SK-N-MC (cell line): ENCODE data around the gene SLC1A2.

ENCODE experiments used
- EZH2 ChIP-seq: fragments of 200-600 bp; sonication (generic); IDR thresholded peaks from one replicate; pipeline ENCODE4 v1.6.1; 2017; ENCODE audit warnings: antibody characterized with exemption
- FOXP2 ChIP-seq: optimal IDR thresholded peaks from 2 replicates; pipeline ENCODE3; 2011; ENCODE audit warnings: mild to moderate bottlenecking, moderate library complexity; ENCODE audit not compliant: insufficient read depth; ENCODE audit errors: extremely low read length, control extremely low read depth
- POLR2AphosphoS5 ChIP-seq: IDR thresholded peaks from 2 replicates; pipeline ENCODE4 v1.6.1; 2012; ENCODE audit warnings: mild to moderate bottlenecking, low read depth, low read length, borderline replicate concordance

DNA sequence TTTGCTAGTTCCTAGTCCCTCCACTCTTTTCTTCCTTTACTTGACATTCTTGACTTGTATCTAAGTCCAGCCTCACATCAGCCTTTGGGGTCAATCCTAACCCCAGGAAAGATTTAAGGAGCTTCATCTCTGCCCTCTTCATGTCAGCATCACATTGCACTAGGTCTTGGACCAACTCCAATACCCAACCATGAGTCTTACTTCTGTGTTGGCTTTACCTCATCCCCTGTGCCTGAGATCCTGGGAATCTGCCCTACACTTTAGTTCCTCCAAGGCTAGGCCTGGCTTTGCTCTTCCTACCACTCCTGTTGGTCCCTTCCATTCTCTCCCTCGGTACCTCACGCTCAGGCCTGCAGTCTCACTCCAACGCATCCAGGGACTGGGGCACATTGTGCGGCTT lies 117.0 kb downstream of the SLC1A2 start:
- TF ChIP-seq POLR2AphosphoS5 (no peak), EZH2 (no peak), FOXP2 (no peak)
